ENCODE results near the gene MACROH2A1.

DNA sequence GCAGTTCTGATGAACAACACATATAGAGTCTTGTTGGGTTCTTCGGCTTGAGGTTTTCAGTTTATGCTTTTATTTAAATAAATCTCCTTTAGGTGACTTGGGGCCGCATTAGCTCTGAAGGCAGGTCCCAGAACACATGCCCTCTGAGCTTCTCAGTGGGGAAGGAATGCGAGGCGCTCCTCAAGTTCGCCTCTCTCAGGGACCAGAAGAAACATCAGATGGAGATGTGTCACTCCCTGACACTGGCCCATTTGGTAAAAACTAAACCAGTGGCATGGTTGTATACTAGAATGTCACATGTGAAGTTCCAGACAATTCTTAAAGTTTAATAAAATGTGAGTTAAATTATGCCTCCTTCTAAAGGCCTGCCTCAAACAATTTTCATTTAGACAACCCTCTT, 1.9 kb downstream of the MACROH2A1 start:
- TF ChIP-seq, protein P1, sequence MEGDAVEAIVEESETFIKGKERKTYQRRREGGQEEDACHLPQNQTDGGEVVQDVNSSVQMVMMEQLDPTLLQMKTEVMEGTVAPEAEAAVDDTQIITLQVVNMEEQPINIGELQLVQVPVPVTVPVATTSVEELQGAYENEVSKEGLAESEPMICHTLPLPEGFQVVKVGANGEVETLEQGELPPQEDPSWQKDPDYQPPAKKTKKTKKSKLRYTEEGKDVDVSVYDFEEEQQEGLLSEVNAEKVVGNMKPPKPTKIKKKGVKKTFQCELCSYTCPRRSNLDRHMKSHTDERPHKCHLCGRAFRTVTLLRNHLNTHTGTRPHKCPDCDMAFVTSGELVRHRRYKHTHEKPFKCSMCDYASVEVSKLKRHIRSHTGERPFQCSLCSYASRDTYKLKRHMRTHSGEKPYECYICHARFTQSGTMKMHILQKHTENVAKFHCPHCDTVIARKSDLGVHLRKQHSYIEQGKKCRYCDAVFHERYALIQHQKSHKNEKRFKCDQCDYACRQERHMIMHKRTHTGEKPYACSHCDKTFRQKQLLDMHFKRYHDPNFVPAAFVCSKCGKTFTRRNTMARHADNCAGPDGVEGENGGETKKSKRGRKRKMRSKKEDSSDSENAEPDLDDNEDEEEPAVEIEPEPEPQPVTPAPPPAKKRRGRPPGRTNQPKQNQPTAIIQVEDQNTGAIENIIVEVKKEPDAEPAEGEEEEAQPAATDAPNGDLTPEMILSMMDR (IDR thresholded peaks at IDR 0.05), result no peak
- TF ChIP-seq POLR2A (IDR thresholded peaks at IDR 0.05) (no peak), POLR2AphosphoS5 (IDR thresholded peaks at IDR 0.05) (no peak)
